ENCODE results near the gene NINJ2. TPM values are rescaled to one million over a fixed set of nuclear protein-coding genes. Genes with fewer than 3 reads are reported as not detected.

Gene NINJ2
- total RNA-seq, 3 donors from 2014 or later (not counting 1 experiment from before 2014, with no cell fraction given), result 3.1 to 6.6 (median 4.9) TPM

- Histone ChIP-seq H3K27ac (ENCODE audit: low read length) (no peak overlapping the region), H3K4me1 (ENCODE audit: control insufficient read depth, insufficient read depth, low read length) (no peaks in the 10 kb centered on the region), H3K36me3 (ENCODE audit: control insufficient read depth, insufficient read depth, low read length) (no peaks in the 10 kb centered on the region), H3K4me3 (ENCODE audit: low read length) (no peak overlapping the region), H3K9me3 (ENCODE audit: control insufficient read depth, insufficient read depth, low read length) (no peaks in the 10 kb centered on the region), H3K27me3 (ENCODE audit: control insufficient read depth, insufficient read depth, low read length) (no peaks in the 10 kb centered on the region)
- peaks cover 2 to 21% of the 10 kb centered on the region in 2 donors for H3K27me3 Mint-ChIP-seq (ENCODE audit: low read depth in 2 of 2)
- H3K9me3 Mint-ChIP-seq, result no peaks in the 10 kb centered on the region
- no peaks in the 10 kb centered on the region for H3K36me3 Mint-ChIP-seq
- no peak for DNase-seq
- intact Hi-C loops (cut with micrococcal nuclease), result no loop called here
- WGBS (ENCODE audit: insufficient coverage), result 61% methylated on average over 2 of the region's 2 CpGs
- no peak for ATAC-seq
- no peaks in the 10 kb centered on the region for H3K4me1 Mint-ChIP-seq
- H3K27ac Mint-ChIP-seq, result no peak overlapping the region
- H3K4me3 Mint-ChIP-seq, result no peak overlapping the region
- TF ChIP-seq, protein P1, sequence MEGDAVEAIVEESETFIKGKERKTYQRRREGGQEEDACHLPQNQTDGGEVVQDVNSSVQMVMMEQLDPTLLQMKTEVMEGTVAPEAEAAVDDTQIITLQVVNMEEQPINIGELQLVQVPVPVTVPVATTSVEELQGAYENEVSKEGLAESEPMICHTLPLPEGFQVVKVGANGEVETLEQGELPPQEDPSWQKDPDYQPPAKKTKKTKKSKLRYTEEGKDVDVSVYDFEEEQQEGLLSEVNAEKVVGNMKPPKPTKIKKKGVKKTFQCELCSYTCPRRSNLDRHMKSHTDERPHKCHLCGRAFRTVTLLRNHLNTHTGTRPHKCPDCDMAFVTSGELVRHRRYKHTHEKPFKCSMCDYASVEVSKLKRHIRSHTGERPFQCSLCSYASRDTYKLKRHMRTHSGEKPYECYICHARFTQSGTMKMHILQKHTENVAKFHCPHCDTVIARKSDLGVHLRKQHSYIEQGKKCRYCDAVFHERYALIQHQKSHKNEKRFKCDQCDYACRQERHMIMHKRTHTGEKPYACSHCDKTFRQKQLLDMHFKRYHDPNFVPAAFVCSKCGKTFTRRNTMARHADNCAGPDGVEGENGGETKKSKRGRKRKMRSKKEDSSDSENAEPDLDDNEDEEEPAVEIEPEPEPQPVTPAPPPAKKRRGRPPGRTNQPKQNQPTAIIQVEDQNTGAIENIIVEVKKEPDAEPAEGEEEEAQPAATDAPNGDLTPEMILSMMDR (IDR thresholded peaks at IDR 0.05), result no peak
These were observed 143.1 kb downstream of the NINJ2 start for GRCh38 chr12:520119-520518.

DNA sequence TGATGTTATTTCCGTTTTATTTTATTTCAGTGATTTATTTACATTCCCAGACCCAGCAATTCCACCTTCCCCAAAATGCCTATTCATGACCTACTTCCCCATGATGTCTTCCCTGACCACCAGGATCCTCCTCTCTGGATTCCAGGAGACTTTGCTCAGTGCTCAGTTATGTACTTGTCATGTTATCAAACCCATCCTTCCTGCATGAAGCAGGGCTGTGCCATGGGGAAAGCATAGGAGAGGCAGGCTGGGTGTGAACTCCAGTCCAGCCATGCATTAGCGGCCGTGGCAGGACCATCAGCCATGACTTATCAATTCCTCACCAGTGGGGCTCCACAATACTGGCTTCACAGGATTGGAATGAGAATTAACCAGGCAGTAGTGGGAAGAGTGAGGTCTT, 145.7 kb downstream of the NINJ2 start:
- no peaks in the 10 kb centered on the region for H3K4me1 Mint-ChIP-seq
- 84% methylated on average over 3 of the region's 3 CpGs for WGBS (ENCODE audit: insufficient coverage)
- H3K4me3 ChIP-seq (ENCODE audit: low read length), result no peak overlapping the region
- H3K36me3 Mint-ChIP-seq, result no peaks in the 10 kb centered on the region
- no peak overlapping the region for H3K4me3 Mint-ChIP-seq
- intact Hi-C loops (cut with micrococcal nuclease), result no loop called here
- no peaks in the 10 kb centered on the region for H3K4me1 ChIP-seq (ENCODE audit: control insufficient read depth, insufficient read depth, low read length)
- H3K27ac Mint-ChIP-seq, result no peak overlapping the region
- DNase-seq, result no peak
- ATAC-seq, result no peak
- no peaks in the 10 kb centered on the region for H3K9me3 ChIP-seq (ENCODE audit: control insufficient read depth, insufficient read depth, low read length)
- H3K27me3 Mint-ChIP-seq (ENCODE audit: low read depth in 2 of 2), result peaks cover 9 to 21% of the 10 kb centered on the region in 2 donors
- no peak overlapping the region for H3K27ac ChIP-seq (ENCODE audit: low read length)
- no peaks in the 10 kb centered on the region for H3K9me3 Mint-ChIP-seq
- H3K36me3 ChIP-seq (ENCODE audit: control insufficient read depth, insufficient read depth, low read length), result no peaks in the 10 kb centered on the region
- H3K27me3 ChIP-seq (ENCODE audit: control insufficient read depth, insufficient read depth, low read length), result no peaks in the 10 kb centered on the region
- TF ChIP-seq, protein P1 (IDR thresholded peaks at IDR 0.05), result no peak

Other genes starting within 250 kb of the NINJ2 start
- 1 to 10 TPM in 1 of 3 donors, under 1 TPM in 1, not detected in 1; 0.93 to 4.2 TPM for gene B4GALNT3, start 203.5 kb downstream of the NINJ2 start, total RNA-seq
- gene WNK1, start 89.1 kb upstream of the NINJ2 start, total RNA-seq, result 100 to 1,000 TPM; 177 to 203 (median 192) TPM